Stimulated activated CD8-positive, alpha-beta memory T cell treated with anti-CD3 and anti-CD28 coated beads, Interleukin-4, amount 100 ng/mL, for 48 hours (primary cell): ENCODE results near the gene FCN2.

ENCODE experiments used
- DNase-seq: peaks from one replicate; pipeline ENCODE4 v3.0.0-alpha.2; 2020

FCN2 gene

DNA sequence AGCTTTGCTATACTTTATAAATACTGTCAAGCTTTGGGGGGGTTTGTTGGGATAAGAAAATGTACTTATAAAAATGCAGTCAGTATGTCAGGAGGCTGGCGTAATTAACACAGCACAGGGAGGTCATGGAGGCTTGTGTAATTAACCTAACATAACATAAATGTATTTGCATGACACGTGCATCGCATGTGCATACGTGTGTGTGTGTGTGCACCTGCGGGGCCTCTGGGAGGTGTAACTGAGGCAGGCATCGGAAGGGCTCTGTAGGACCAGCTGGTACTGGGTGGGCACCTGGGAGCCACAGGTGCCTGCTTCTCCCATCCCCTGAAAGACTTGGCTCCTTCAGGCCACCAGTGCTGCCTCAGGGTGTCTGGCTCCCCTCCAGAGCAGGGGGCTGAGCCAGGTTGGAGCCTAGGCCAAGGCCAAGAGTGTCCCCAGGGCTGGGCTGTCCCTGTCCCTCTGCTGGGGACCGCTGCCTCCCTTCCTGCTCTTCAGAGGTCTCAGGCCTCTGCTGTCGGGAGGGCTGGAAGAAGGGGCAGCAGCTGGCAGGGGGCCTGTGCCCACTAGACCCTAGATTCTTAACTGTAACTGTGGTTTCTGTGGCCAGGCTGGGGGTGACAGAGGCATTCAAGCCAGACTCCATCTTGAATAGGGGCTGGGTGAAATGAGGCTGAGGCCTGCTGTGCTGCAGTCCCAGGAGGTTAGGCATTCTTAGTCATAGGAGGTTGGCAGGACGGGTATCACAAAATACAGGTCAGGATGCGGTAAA, 9.0 kb downstream of the FCN2 start:
- peak; percentile 18 for DNase-seq

- no peak for DNase-seq
Observed at GRCh38 chr9:134890155-134890495, 9.5 kb downstream of the FCN2 start.

DNA sequence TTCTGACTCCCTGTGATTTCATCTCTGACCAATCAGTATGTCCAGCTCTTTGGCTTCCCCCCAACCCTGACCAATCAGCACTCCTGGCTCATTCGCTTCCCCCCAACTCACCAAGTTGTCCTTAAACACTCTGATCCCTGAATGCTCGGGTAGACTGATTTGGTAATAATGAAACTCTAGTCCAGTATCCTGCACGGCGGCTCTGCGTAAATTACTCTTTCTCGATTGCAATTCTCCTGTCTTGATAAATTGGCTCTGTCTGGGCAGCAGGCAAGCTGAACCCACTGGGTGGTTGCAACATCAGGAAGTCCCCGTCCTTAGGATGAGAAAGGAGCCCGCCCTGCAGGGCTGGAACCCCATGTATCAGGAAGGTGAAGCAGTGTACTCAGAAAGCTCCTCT, 10.4 kb downstream of the FCN2 start:
- DNase-seq = peak; percentile 6

GRCh38 chr9:134891713-134892112, 11.1 kb downstream of the FCN2 start:
- peak; percentile 9 for DNase-seq

- peak; percentile 6 for DNase-seq
Observed at GRCh38 chr9:134892221-134892620, 11.6 kb downstream of the FCN2 start.

DNA sequence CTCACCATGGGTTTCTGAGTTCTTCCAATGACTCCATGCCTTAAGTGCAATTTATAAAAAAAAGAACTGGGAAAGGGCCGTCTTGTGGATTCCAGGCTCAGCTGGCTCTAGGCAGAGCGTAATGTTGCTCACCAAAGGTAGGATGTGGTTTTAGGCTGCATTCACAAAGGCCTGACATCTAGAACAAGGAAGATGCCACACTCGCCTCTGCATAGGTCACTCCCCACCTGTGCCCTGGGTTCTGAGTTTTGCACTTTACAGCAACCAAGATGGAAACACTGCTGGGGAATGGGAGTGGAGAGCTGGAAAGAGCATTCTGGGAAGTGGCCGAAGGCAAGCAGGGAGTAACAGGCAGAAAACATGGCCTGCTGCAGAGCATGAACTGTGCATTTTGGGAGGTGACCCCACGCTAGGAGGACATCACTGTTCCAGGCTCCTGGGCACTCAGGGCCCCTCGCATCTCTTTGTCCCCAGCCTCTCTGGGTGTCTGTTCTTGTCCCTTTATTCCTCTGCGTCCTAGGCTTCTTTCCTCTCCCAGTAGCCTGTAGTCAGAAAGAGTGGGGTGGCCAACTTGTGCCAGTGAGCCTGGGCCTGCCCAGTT, 12.3 kb downstream of the FCN2 start:
- DNase-seq = peak; percentile 12

GRCh38 chr9:134894136-134894860, 13.7 kb downstream of the FCN2 start:
- DNase-seq = peak; percentile 5

DNA sequence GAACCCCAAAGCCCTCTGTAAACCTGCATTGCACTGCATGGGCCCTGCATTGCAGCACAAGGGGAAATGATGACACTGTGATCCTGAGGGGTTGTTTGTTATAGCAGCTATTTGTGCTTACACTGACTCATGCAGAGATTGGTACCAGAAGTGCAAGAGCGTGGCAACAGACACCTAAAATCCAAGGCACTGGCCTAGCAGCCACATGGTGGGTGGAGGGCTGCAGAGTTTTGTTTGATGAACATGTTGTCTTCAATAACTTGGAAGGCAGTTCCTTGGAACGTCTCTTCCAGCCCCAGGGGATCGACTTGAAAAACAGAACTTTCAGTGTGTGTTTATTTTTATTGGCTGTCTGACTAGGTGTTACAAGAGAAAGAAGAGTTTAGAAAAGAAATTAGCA, 14.5 kb downstream of the FCN2 start:
- DNase-seq = no peak

DNA sequence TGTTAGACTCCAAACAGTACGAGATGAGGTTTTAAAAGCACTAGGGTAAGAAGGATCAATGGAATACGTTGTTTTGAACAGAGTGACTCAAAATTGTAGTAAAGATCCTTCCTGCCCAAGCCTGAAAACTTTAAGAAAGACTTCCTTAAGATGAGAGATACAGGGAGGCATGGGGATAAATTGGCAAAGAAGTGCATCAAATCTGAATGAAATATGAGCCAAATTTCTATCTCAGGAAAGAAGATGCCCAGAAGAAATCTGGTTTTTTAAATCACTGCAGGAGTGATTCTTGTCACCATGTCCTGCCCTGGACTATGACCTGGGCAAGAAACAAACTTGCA, 14.9 kb downstream of the FCN2 start:
- DNase-seq = no peak

DNA sequence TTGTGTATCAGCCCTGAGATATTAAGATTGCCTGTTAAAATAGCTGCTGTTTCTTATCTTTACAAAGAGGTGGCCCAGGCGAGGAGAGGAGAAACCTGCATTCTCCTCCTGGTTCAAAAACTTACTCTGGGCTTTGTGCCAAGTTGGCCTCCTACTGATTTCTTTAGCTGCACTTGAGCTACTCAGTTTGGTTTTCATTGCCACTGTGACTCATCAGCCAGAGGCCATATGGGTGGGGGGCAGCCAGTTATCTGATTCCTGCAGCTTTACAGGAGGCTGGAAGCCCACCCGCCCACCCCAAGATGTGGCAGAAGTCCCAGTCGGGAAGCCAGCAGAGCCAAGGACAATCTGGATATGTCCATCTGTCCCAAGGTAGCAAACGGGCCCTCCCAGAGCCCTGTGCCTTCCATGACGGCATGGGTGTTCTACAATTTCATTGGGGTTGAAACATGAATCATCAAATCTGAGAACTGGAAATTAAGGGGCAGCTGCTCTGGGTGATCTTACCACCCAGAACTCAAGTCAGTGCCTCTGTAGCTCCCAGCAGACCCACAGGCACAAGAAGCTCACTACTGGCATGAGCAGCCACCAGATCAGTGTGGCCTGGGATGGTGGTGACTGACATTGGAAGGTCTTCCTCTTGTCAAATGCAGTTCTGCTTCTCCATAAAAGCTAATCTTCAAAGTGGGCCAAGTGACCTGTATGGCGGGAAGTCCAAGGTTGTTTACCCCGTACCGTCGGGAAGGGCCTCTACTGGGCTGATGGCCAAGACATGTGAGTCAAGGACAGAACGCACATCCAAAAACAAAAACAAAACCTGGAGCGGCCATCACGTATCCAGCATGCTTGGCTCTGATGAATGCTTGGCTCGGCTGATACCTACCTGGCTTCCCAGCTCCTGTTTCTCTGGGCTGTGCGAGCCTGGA, 15.6 kb downstream of the FCN2 start:
- DNase-seq = peak; percentile 20

DNA sequence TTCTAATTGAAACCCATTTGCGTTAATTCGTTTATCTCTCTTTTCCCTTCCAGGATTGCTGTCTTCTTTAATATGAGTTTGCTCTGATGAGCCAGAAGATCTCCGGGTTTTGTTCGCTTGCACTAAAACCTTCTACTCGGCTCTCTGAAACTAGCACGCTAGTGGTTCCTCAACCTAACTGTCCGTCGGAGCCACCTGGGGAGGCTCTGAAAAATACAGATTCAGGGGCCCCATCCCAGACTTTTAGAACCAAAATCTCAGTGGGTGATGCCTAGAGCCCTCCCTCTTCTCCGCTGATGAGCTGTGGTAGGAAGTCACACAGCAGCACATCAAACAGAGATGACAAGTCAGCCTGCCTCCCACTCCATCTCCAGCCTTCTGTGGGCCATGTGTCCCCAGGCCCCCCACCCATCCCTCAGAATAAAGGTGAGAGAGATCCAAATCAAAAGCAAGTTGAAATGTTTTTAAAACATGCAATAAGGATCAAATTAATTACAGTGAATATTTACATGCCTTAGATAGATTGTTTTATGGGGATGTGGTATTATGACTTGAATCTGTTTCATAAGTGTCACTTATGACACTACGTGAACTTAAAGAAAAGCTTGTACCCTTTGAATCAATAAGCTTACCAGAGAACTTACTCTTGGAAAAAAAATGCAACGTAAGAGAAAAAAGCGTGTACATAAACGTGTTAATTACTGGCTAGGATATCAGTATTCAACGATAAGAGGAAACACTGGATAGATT, 16.4 kb downstream of the FCN2 start:
- DNase-seq = peak; percentile 12

GRCh38 chr9:134897584-134898170, 17.1 kb downstream of the FCN2 start:
- no peak for DNase-seq

GRCh38 chr9:134898319-134898718, 17.7 kb downstream of the FCN2 start:
- DNase-seq = peak; percentile 8

DNA sequence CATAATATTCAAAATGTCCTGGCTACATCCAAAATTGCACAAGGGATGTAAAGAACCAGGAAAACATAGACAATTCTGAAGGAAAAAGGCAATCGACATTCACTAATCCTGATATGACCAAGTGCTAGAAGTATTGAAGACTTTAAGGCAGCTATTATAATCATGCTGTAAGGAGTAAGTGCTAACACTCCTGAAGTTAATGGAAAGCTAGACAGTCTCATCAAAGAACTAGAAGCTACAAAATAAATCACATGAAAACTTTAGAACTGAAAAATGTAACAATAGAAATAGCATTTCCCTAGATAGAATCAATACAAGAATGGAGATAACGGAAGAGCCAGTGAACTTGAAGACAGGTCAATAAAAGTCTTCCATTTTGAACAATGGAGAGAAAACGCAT, 18.6 kb downstream of the FCN2 start:
- no peak for DNase-seq

GRCh38 chr9:134899818-134900217, 19.2 kb downstream of the FCN2 start:
- peak; percentile 6 for DNase-seq

- DNase-seq = no peak
Observed at GRCh38 chr9:134902936-134903335, 22.3 kb downstream of the FCN2 start.

DNA sequence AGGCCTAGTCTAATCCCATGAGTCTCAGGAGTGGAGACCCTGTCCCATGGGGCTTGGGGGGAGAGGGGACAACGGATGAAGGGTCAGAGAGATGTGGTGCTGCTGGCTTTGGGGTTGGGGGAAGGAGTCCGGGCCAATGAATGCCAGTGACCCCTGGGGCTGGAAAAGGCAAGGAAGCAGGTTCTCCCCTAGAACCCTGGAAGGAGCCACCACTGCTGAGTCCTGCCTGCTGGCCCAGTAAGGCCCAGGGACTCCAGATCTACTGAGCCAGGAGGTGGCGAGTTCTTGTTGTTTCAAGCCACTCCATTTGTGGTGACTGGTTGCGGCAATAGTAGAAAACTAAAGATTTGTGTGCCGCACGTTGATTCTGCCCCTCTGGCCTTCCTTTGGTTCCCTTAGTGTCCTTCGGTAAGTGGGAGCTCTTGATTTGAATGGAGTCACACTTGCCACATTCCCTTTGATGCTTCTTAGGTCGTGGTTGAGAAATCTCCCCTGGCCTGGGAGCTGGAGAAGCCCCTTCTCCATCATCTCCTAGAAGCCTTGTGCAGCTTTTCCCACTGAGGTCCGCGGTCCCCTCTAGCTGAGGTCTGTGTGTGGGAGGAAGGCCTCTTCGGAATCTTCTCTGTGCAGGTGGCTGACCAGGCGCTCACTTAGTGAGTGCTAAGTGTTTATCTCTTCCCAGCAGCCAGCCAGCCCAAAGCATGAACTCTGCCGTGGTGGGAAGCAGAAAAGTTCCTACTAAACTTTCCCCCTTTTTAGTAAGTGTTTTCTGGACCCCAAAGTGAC, 28.1 kb downstream of the FCN2 start:
- DNase-seq = no peak

- peak; percentile 9 for DNase-seq
Observed at GRCh38 chr9:134909511-134910481, 29.2 kb downstream of the FCN2 start.

DNA sequence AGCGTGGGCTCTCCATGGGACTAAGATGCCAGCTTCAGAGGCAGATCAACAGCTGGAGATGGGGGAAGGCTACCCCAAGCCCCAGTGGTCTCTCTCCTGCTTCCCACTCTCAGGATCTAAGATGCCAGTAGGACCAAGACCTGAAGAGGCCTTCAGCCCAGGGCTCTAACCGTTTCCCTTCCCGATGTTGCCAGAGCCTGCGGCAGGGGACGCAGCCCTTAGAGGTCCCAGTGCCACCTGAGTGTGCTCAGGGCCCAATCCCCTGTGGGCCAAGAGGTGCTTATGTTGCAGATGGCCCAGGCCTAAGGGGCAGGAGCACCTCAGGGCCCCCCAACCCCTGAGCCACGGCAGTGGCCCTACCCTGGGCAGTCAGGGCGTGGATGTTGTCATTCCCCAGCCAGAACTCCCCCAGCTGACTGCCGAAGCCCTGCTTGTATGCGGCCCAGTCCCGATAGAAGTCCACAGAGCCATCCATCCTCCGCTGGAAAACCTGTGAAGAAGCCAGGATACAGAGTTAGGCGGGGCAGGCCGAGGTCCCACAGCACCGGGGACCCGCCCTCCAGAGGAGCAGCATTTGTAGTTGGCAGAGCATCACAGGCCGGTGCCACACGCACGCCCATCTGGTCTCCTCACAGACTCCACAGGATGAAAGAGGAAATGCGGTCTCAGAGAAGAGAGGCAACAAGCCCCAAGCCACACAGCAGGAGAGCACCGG, 31.7 kb downstream of the FCN2 start:
- peak; percentile 4 for DNase-seq
